ENCODE results near the gene TM2D1.

Gene TM2D1

GRCh38 chr1:61636376-61636775 is 88.6 kb downstream of the TM2D1 start:
- peak overlapping the region; percentile 10 to 91 (median 65) for H3K27ac Mint-ChIP-seq
- no peaks in the 10 kb centered on the region for H3K9me3 Mint-ChIP-seq
- no peak overlapping the region for H3K4me3 Mint-ChIP-seq
- TF ChIP-seq CTCF (IDR thresholded peaks at IDR 0.05; ENCODE audit: unreplicated experiment in 3 of 3): no peak
- H3K27me3 Mint-ChIP-seq (ENCODE audit: low read depth): peaks cover 3% of the 10 kb centered on the region
- peaks cover 50% of the 10 kb centered on the region for H3K4me1 Mint-ChIP-seq
- no peaks in the 10 kb centered on the region for H3K36me3 Mint-ChIP-seq (ENCODE audit: low read depth)

- H3K4me1 Mint-ChIP-seq: peaks cover 41% of the 10 kb centered on the region
- no peak overlapping the region for H3K4me3 Mint-ChIP-seq
- no peaks in the 10 kb centered on the region for H3K27me3 Mint-ChIP-seq (ENCODE audit: low read depth)
- H3K27ac Mint-ChIP-seq: peak overlapping the region in 2 of 3 experiments; percentile 10 to 67
- H3K9me3 Mint-ChIP-seq: no peaks in the 10 kb centered on the region
- no peaks in the 10 kb centered on the region for H3K36me3 Mint-ChIP-seq (ENCODE audit: low read depth)
- no peak for TF ChIP-seq CTCF (IDR thresholded peaks at IDR 0.05; ENCODE audit: unreplicated experiment in 3 of 3)
These were observed 89.4 kb downstream of the TM2D1 start for GRCh38 chr1:61635557-61635956.

GRCh38 chr1:61631436-61631835 is 93.5 kb downstream of the TM2D1 start:
- H3K27ac Mint-ChIP-seq: peak overlapping the region in 1 of 3 experiments; percentile 29
- H3K9me3 Mint-ChIP-seq: peaks cover 3% of the 10 kb centered on the region
- H3K36me3 Mint-ChIP-seq (ENCODE audit: low read depth): no peaks in the 10 kb centered on the region
- no peak for TF ChIP-seq CTCF (IDR thresholded peaks at IDR 0.05; ENCODE audit: unreplicated experiment in 3 of 3)
- no peak overlapping the region for H3K4me3 Mint-ChIP-seq
- peaks cover 7% of the 10 kb centered on the region for H3K4me1 Mint-ChIP-seq
- H3K27me3 Mint-ChIP-seq (ENCODE audit: low read depth): no peaks in the 10 kb centered on the region

Measured in nephron (organoid).